ENCODE data around the gene KRTAP5-2.

The KRTAP5-2 gene

GRCh38 chr11:1554981-1555712 is 42.9 kb downstream of the KRTAP5-2 start:
- DNase-seq = no peak

GRCh38 chr11:1553808-1554594 is 44.1 kb downstream of the KRTAP5-2 start:
- DNase-seq = no peak

- DNase-seq = no peak
Measured at GRCh38 chr11:1549338-1550330, 48.5 kb downstream of the KRTAP5-2 start.

- no peak for DNase-seq
Measured at GRCh38 chr11:1548221-1549070, 49.6 kb downstream of the KRTAP5-2 start.

- DNase-seq = no peak
Measured at GRCh38 chr11:1547467-1548098, 50.5 kb downstream of the KRTAP5-2 start.

Measured in T-helper 9 cell (primary cell).